Breast epithelium (tissue), 4 donors: ENCODE measurements around the gene ENDOD1. TPM values are rescaled to one million over a fixed set of nuclear protein-coding genes. Genes with fewer than 3 reads are reported as not detected.
A peak's percentile ranks its signal among the peaks of the same experiment; 100 is the strongest.

Experiments
- DNase-seq, 2 donors: peaks; one replicate each; pipeline ENCODE4 v3.0.0-alpha.2; 2019; ENCODE audit warnings: low spot score in 2 of 2
- H3K27ac ChIP-seq, 2 donors: fragments of 200-600 bp; sonication (generic) in 1 of 2; one replicate each; pipeline ENCODE4 v1.5.1; 2016 to 2019; ENCODE audit warnings: mild to moderate bottlenecking in 1 of 2
- H3K27me3 ChIP-seq, 2 donors: fragments of 200-600 bp; sonication (generic) in 1 of 2; one replicate each; pipeline versions ENCODE4 v1.5.1 to v1.6.0; 2017 to 2019; ENCODE audit warnings: control low read depth in 1 of 2, mild to moderate bottlenecking in 1 of 2
- H3K36me3 ChIP-seq: fragments of 200-600 bp; one replicate; pipeline ENCODE4 v1.5.1; 2019
- H3K4me1 ChIP-seq, 2 donors: fragments of 200-600 bp; sonication (generic); one replicate each; pipeline ENCODE4 v1.5.1; 2016 to 2019; ENCODE audit warnings: control low read depth in 1 of 2
- H3K4me3 ChIP-seq, 3 donors: fragments of 200-600 bp; sonication (generic); 1 replicate in 2 of 3; 2 replicates in 1 of 3; pipeline ENCODE4 v1.5.1; 2016 to 2019; ENCODE audit warnings: mild to moderate bottlenecking in 3 of 3, moderate library complexity in 2 of 3
- H3K9me3 ChIP-seq, 2 donors: fragments of 200-600 bp; sonication (generic) in 1 of 2; one replicate each; pipeline ENCODE4 v1.5.1; 2016 to 2019; ENCODE audit warnings: control low read depth in 1 of 2
- CTCF ChIP-seq, 3 donors: fragments of 450-650 bp; IDR thresholded peaks; one replicate each; pipeline ENCODE4 v1.5.1; 2016 to 2017; ENCODE audit warnings: antibody characterized with exemption in 3 of 3, mild to moderate bottlenecking in 3 of 3, moderate library complexity in 3 of 3
- POLR2A ChIP-seq: fragments of 450-650 bp; IDR thresholded peaks from one replicate; pipeline ENCODE4 v1.6.1; 2016; ENCODE audit warnings: antibody characterized with exemption, mild to moderate bottlenecking, moderate library complexity
- POLR2AphosphoS5 ChIP-seq, 3 donors: sonication (generic); formaldehyde crosslinking; IDR thresholded peaks; one replicate each; pipeline ENCODE4 v1.6.1; 2017; ENCODE audit warnings: antibody characterized with exemption in 3 of 3
- intact Hi-C: fragments of 100-400 bp; cut with DNase I; formaldehyde crosslinking; loops from one replicate; pipeline ENCODE4 v1.15.1; 2023; ENCODE audit warnings: low total_unique reads
- total RNA-seq, 3 donors: library from RNA; depleted of rRNA; stranded (reverse); fragments of >200 nt; gene quantifications; one replicate each; pipeline ENCODE4 v1.1.0, GENCODE V29; 2016

The ENDOD1 gene
- total RNA-seq, 3 donors from 2014 or later, result 19.7 to 49.8 (median 48.7) TPM

GRCh38 chr11:95121698-95122097, 32.1 kb downstream of the ENDOD1 start:
- TF ChIP-seq POLR2AphosphoS5 (IDR thresholded peaks at IDR 0.05) (no peak), CTCF (IDR thresholded peaks at IDR 0.05) (no peak), POLR2A (no peak)
- DNase-seq, result no peak
- Histone ChIP-seq H3K27ac (no peak overlapping the region), H3K4me3 (no peak overlapping the region), H3K4me1 (peaks cover 0 to 15% of the 10 kb centered on the region in 2 donors), H3K36me3 (no peaks in the 10 kb centered on the region), H3K27me3 (no peaks in the 10 kb centered on the region), H3K9me3 (no peaks in the 10 kb centered on the region)
- intact Hi-C loops, result no loop called here

DNA sequence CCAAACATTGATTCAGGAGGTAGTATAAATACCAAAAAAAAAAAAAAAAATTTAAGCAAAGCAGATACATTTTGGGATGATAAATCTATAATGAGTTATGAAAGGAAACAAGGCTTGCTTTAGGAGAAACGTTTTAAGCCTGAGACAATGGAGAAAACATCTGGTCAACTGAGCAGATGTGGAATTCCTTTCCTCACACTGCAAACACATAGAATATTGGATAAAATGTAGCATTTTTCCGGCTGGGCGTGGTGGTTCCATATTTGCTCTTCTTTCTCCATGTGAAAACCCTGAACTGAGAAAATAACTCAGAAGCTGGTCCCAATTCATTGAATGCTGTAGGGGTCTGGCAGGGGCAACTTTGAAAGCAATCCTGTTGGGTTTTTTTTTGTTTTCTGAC, 33.9 kb downstream of the ENDOD1 start:
- Histone ChIP-seq H3K36me3 (no peaks in the 10 kb centered on the region), H3K4me1 (peaks cover 0 to 15% of the 10 kb centered on the region in 2 donors), H3K27me3 (no peaks in the 10 kb centered on the region), H3K27ac (no peak overlapping the region), H3K9me3 (no peaks in the 10 kb centered on the region), H3K4me3 (no peak overlapping the region)
- DNase-seq, result no peak
- TF ChIP-seq CTCF (IDR thresholded peaks at IDR 0.05) (no peak), POLR2AphosphoS5 (IDR thresholded peaks at IDR 0.05) (no peak), POLR2A (no peak)
- intact Hi-C loops, result no loop called here

DNA sequence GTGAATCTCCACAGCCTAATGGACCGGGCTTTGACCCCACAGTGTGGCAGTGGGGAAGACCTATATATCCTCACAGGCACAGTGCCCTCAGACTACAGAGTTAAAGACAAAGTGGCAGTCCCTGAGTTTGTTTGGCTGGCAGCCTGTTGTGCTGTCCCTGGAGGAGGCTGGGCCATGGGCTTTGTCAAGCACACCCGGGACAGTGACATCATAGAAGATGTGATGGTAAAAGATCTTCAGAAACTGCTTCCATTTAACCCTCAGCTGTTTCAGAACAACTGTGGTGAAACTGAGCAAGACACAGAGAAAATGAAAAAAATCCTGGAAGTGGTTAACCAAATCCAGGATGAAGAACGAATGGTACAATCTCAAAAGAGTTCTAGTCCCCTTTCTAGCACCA, 39.0 kb downstream of the ENDOD1 start:
- intact Hi-C loops, result no loop called here
- TF ChIP-seq POLR2A (no peak), POLR2AphosphoS5 (IDR thresholded peaks at IDR 0.05) (no peak), CTCF (IDR thresholded peaks at IDR 0.05) (no peak)
- DNase-seq, result no peak
- Histone ChIP-seq H3K27ac (no peak overlapping the region), H3K36me3 (no peaks in the 10 kb centered on the region), H3K4me3 (no peak overlapping the region), H3K27me3 (no peaks in the 10 kb centered on the region), H3K4me1 (no peaks in the 10 kb centered on the region), H3K9me3 (no peaks in the 10 kb centered on the region)

GRCh38 chr11:95132956-95133355, 43.3 kb downstream of the ENDOD1 start:
- Histone ChIP-seq H3K9me3 (no peaks in the 10 kb centered on the region), H3K27ac (no peak overlapping the region), H3K4me1 (no peaks in the 10 kb centered on the region), H3K27me3 (no peaks in the 10 kb centered on the region), H3K36me3 (no peaks in the 10 kb centered on the region), H3K4me3 (no peak overlapping the region)
- DNase-seq, result no peak
- TF ChIP-seq CTCF (IDR thresholded peaks at IDR 0.05) (no peak), POLR2A (no peak), POLR2AphosphoS5 (IDR thresholded peaks at IDR 0.05) (no peak)
- intact Hi-C loops, result no loop called here

DNA sequence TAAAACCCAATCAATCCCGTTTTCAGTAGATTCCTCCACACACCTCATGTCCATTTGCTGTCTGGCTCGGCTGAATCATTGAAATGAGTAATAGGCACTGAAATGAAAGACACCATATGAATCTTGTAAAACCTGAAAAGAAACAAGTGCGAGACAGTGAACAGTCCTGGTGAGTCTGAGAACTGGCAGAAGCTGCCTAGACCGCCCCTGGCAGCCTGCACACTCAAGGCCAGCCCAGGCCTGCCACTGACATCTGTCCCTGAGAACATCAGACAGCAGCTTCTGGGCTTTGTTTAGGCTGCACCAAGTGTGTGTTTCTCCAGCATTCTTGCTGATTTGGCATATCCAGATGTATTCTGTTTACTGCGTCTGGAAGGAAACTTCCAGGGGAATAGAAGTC, 44.8 kb downstream of the ENDOD1 start:
- Histone ChIP-seq H3K27ac (peak overlapping the region in 1 of 2 donors; percentile 36), H3K36me3 (no peaks in the 10 kb centered on the region), H3K4me3 (no peak overlapping the region), H3K9me3 (no peaks in the 10 kb centered on the region), H3K4me1 (no peaks in the 10 kb centered on the region), H3K27me3 (no peaks in the 10 kb centered on the region)
- peak in 1 of 2 donors; percentile 74 for DNase-seq
- intact Hi-C loops, result no loop called here
- no peak for TF ChIP-seq POLR2A

- Histone ChIP-seq H3K36me3 (no peaks in the 10 kb centered on the region), H3K4me1 (no peaks in the 10 kb centered on the region), H3K9me3 (no peaks in the 10 kb centered on the region), H3K27me3 (no peaks in the 10 kb centered on the region), H3K4me3 (no peak overlapping the region), H3K27ac (peak overlapping the region in 1 of 2 donors; percentile 36)
- TF ChIP-seq POLR2AphosphoS5 (IDR thresholded peaks at IDR 0.05) (no peak), POLR2A (no peak), CTCF (IDR thresholded peaks at IDR 0.05) (no peak)
- intact Hi-C loops, result no loop called here
- DNase-seq, result no peak
Measured at GRCh38 chr11:95135155-95135554, 45.5 kb downstream of the ENDOD1 start.
